ENCODE results near the gene OR6B2. TPM values are rescaled to one million over a fixed set of nuclear protein-coding genes. Genes with fewer than 3 reads are reported as not detected.
"Not testable (repeated sequence)": the region's sequence is repeated elsewhere in the genome, so short reads cannot be mapped to it uniquely, and the experiment has no call there.

Gene OR6B2
- polyA plus RNA-seq, 3 donors: not detected

GRCh38 chr2:240044096-240044495 lies 13.9 kb upstream of the OR6B2 start:
- DNase-seq (ENCODE audit: extremely low read depth in 1 of 11, low read depth in 9 of 11, low spot score in 4 of 11): not testable (repeated sequence)

DNA sequence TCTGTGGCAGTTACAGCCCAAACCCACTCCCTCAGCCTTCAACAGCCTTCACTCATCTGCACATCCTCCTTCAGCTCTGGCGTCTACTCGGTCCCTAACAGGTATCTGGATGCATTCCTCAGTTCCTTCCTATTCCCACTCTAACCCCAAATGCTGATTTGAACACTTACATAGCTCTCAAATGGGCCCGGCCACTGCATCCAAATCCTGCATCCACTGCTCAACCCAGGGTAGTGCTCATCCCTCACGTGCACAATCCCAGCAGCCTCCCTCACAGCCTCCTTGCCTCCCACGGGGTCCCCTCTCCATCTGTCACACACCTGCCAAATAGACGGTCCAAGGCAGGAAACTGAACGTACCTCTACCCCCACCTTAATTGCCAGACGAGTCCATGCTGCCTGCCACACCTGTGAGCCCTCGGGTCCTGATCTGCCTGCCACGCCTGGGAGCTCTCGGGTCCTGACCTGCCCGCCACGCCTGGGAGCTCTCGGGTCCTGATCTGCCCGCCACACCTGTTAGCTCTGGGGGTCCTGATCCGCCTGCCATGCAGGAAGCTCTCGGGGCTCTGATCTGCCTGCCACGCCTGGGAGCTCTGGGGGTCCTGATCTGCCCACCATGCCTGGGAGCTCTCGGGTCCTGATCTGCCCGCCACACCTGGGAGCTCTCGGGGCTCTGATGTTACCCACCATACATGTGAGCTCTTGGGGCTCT lies 13.2 kb upstream of the OR6B2 start:
- DNase-seq (ENCODE audit: extremely low read depth in 1 of 11, low read depth in 9 of 11, low spot score in 4 of 11): no peak

DNA sequence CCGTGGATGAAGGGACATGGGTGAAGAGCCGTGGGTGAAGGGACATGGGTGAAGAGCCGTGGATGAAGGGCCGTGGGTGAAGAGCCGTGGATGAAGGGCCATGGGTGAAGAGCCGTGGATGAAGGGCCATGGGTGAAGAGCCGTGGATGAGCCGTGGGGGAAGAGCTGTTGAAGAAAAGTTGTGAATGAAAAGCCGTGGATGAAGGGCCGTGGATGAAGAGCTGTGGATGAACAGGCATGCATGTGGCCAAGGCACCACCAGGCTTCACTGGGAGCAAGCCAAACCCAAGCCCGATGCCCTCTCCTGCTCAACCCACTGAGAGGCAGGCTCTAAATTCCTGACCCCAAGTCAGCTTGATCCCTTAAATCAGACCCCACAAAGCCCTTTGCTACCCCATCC lies 12.5 kb upstream of the OR6B2 start:
- DNase-seq (ENCODE audit: extremely low read depth in 1 of 11, low read depth in 9 of 11, low spot score in 4 of 11): no peak

DNA sequence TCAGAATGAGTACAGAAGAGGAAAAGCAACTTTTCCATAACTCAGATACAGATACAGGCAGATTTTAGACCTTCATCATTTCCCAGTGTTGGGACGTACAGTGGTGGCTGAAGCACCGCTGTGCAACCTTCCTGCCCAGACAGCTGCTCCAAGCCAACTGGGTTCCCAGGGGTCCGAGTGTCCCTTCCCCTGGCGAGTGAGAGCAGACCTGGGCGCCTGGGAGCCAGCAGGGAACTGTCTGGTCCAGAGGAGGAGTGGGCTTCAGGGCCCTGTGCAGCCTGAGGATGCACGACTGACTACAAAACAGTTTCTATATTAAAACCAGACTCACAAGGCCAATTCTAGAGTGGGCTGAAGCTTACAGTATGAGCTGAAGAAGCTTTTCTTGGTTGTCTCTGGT lies 11.1 kb upstream of the OR6B2 start:
- no peak for DNase-seq (ENCODE audit: extremely low read depth in 1 of 11, low read depth in 9 of 11, low spot score in 4 of 11)

- peak in 9 of 11 donors; percentile 2 to 63 (median 29) for DNase-seq (ENCODE audit: extremely low read depth in 1 of 11, low read depth in 9 of 11, low spot score in 4 of 11)
Observed at GRCh38 chr2:240037358-240037757, 7.1 kb upstream of the OR6B2 start.

- no peak for DNase-seq (ENCODE audit: extremely low read depth in 1 of 11, low read depth in 9 of 11, low spot score in 4 of 11)
Observed at GRCh38 chr2:240033330-240033678, 3.1 kb upstream of the OR6B2 start.

- DNase-seq (ENCODE audit: extremely low read depth in 1 of 11, low read depth in 9 of 11, low spot score in 4 of 11): no peak
Observed at GRCh38 chr2:240032406-240033329, 2.4 kb upstream of the OR6B2 start.

DNA sequence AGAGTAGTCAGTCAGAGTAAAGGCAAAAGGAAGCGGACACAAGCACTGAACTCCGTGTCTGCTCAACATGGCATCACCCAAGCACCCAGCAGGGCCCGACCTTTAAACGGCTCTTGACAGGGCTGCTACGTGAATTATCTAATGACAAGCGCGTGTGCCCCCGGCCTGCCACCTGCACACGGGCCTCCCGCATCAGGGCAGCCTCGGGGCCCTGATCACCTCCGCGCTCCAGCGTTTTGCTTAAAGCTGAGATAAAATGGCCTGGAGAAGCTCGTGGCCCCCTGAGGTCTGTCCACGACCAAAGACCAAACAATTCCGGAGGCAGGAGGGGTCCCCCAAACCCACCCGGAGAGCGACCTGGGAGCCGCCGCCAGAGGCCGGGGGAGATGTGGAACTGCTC lies 5.5 kb downstream of the OR6B2 start:
- peak in 1 of 11 donors; percentile 5 for DNase-seq (ENCODE audit: extremely low read depth in 1 of 11, low read depth in 9 of 11, low spot score in 4 of 11)

DNA sequence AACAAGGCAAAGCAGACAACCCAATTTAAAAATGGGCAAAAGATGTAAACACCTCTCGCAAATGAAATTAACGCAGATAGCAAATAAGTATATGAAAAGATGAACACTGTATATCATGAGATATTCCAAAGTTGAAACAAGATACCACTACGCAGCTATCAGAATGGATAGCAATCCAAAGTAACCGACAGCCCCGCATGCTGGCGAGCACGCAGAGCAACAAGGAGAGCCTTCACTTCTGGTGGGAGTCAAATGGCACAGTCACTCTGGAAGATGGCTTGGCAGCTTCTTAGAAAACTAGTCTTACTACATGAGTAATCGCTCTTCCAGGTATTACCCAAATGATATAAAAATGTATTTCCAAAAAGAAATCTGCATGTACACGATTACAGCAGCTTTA lies 6.4 kb downstream of the OR6B2 start:
- no peak for DNase-seq (ENCODE audit: extremely low read depth in 1 of 11, low read depth in 9 of 11, low spot score in 4 of 11)

- DNase-seq (ENCODE audit: extremely low read depth in 1 of 11, low read depth in 9 of 11, low spot score in 4 of 11): peak in 8 of 11 donors; percentile 6 to 42 (median 32)
Observed at GRCh38 chr2:240021488-240022104, 8.6 kb downstream of the OR6B2 start.

DNA sequence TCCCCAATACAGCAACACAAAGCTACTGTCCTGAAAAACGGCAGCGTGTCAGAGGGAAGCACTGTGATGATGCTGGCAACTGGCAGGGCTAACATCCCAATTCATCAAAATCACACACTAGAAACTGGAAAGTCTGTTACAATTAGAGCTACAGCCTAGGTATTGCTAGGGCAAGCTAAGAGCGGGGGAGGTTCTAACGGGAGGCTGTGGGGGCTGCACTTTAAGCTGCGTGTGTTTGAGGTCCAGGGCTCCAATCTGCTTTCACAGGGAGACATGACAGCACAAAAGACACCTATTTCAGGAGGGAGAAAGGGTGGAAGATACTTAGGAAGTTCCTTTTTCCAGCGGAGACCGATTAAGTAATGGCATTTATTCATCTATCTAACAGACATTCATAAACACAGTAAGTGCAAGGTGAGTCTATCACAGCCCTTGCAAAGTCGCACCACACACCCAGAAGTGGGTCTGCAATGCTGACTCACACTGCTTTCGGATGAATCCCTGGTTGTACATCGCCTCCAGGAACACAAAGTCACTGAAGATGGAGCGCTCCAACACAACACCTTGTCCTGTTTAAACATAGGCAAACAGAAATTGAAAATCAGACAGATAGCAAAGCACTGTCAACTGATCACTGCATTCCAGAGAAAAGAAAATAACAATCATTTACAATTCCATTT lies 12.0 kb downstream of the OR6B2 start:
- no peak for DNase-seq (ENCODE audit: extremely low read depth in 1 of 11, low read depth in 9 of 11, low spot score in 4 of 11)

GRCh38 chr2:240014327-240014726 lies 15.9 kb downstream of the OR6B2 start:
- DNase-seq (ENCODE audit: extremely low read depth in 1 of 11, low read depth in 9 of 11, low spot score in 4 of 11): no peak

DNA sequence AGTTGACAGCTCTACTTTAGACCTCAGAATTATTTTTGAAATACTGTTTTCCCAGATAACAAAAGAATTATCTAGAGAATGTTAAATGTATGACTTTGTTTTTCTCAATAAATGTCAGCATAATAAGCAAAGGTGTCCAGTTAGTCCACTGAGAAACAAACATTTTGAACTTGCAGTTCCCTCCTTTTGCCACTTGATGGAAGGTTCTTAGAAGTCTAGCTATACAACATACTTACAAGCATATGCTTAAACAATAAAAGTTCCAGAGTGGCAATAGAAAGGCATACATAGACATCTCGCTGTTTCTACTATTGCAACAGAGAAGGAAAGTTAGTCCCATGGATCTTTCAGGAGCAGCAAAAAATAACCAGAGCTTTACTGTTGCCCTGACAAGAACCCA lies 16.9 kb downstream of the OR6B2 start:
- no peak for DNase-seq (ENCODE audit: extremely low read depth in 1 of 11, low read depth in 9 of 11, low spot score in 4 of 11)

- no peak for DNase-seq (ENCODE audit: extremely low read depth in 1 of 11, low read depth in 9 of 11, low spot score in 4 of 11)
Observed at GRCh38 chr2:240002983-240003382, 27.2 kb downstream of the OR6B2 start.

DNA sequence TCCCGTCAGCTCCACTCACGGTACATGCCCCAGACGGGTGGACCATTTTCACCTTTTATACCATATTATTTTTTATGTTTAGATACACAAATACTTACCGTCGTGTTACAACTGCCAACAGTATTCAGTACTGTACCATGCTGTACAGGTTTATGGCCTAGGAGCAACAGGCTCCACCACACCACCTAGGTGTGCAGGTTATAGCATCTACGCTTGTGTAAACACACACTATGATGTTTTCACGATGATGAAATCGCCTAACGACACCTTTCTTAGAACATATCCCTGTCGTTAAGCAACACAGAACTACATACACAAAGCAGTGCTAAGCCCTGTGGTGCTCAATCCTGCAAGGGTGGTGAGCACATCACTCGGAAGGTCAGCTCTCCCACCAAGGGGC lies 29.6 kb downstream of the OR6B2 start:
- DNase-seq (ENCODE audit: extremely low read depth in 1 of 11, low read depth in 9 of 11, low spot score in 4 of 11): no peak

GRCh38 chr2:239997686-239998409 lies 32.4 kb downstream of the OR6B2 start:
- DNase-seq (ENCODE audit: extremely low read depth in 1 of 11, low read depth in 9 of 11, low spot score in 4 of 11): no peak

DNA sequence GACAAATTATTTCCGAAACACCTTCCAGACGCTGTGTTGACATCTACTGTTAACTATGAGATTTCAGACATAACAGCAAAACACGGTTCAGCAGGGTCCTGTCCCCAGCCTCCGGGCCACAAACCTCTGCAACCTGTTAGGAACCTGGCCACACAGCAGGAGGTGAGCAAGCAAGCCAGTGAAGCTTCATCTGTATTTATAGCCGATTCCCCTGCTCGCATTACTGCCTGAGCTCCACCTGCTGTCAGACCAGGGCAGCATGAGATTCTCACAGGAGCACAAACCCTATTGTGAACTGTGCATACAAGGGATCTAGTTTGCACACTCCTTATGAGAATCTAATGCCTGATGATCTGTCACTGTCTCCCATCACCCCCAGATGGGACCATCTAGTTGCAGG lies 36.1 kb downstream of the OR6B2 start:
- no peak for DNase-seq (ENCODE audit: extremely low read depth in 1 of 11, low read depth in 9 of 11, low spot score in 4 of 11)

DNA sequence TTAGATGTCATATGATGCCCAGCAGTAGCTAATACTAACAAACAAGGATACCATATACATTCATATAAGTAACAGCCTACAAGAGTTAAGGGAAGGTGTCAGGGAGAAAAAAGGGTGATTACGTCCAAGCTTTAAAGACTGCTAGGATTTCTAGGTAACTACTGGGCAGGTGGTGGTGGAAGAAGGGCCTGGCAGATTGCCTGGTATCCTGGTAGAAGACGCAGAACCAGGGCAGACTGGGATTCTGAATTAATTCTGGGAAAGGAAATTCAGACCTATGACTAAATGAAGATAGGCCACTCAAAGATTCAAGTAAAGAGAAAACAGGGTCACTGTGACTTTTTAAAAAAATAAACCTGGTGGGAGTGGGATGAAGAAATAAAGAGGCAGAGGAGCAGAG lies 36.9 kb downstream of the OR6B2 start:
- DNase-seq (ENCODE audit: extremely low read depth in 1 of 11, low read depth in 9 of 11, low spot score in 4 of 11): no peak

All from renal cortex interstitium (tissue), 11 donors.